ENCODE results near the gene NHP2.

- no peak for TF ChIP-seq CTCF (IDR thresholded peaks at IDR 0.05)
- TF ChIP-seq SMAD3 (CRISPR knock-in tag; IDR thresholded peaks at IDR 0.05; ENCODE audit: borderline replicate concordance): no peak
- TF ChIP-seq ATF6 (CRISPR knock-in tag; IDR thresholded peaks at IDR 0.05): no peak
- no peak for TF ChIP-seq RELA (CRISPR knock-in tag; IDR thresholded peaks at IDR 0.05; ENCODE audit: borderline replicate concordance)
- TF ChIP-seq USF2 (CRISPR knock-in tag; IDR thresholded peaks at IDR 0.05): no peak
- no peak for TF ChIP-seq ZNF281 (CRISPR knock-in tag; IDR thresholded peaks at IDR 0.05)
Measured at GRCh38 chr5:178155065-178155464, 1.4 kb upstream of the NHP2 start.
